Measurements from ENCODE around the gene QSOX2.

The QSOX2 gene

DNA sequence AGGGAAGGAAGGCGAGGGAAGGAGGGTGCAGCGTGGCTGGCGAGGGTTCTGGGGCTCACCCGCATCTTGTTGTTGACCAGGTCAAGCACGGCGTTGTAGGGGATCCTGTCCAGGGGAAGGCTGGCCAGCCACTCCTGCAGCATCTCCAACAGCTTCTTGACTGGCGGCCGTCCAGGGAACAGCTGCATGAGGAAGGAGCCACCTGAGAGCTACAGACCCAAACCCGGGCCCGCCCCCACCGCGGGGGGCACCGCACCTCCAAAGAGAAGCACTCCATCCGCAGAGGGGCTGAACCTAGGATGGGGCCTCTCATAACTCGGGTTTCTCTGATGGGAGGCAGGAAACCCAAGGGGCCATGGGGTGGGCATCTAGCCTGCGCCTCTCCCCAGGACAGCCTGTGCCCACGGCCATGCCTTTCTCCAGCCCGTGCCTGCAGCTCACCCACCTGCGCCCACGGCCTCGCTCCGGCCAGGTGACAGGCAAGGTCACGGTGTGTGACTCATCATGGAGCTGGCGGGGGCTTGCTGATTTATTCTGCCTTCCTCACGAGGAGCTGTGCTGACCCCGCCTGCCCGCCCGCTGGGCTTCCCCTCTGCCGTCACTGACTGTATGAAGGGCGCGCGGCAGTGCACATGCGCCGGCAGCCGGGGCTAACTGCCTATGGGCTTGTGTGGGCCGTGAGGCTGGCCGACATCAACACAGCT is 28.9 kb downstream of the QSOX2 start:
- DNase-seq = no peak

DNA sequence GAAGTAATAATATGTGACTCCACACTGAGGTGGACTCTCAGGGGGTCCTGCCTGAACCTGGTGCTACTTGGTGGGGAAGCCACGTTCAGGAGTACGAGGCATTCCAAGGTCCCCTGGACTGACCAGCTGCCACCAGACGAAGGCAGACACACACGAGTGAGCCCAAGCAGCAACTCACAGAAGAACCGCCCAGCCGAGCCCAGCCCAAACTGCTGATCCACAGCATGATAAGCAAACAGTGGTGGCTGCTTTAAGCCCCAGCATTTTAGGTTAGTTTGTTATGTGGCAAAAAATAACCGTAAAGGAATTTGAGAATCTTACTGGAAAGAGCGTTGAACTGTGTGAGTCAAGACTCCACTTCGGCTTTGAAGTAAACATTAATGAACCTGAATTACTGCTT is 31.9 kb downstream of the QSOX2 start:
- no peak for DNase-seq

DNA sequence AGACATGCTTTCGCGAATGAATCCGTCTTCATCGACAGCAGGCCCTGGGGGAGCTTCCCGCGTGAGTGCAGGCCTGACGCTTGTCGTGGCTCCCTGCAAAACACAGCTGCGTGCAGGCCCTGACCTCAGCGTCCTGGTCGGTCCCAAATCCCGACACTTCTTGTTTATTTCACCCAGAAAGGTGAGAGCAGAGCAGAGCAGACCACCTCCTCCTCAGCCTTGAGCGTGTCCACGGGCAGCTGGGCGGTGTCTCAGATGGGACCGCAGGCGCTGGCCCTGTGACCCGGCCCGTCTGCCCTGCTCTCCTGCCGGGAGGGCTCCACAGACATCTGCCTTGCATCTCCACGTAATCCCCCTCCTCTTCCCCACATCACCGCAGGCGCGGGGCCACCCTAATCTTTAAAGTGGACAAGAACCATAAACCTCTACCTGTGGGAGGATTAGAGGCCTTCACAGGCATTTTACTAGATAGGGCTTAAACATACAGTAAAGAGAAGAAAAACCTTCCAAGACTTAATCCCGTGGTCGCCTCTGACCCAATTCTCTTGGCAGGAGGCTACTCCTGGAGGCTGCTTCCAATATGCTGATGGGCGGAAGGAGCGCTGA is 33.2 kb downstream of the QSOX2 start:
- no peak for DNase-seq

DNA sequence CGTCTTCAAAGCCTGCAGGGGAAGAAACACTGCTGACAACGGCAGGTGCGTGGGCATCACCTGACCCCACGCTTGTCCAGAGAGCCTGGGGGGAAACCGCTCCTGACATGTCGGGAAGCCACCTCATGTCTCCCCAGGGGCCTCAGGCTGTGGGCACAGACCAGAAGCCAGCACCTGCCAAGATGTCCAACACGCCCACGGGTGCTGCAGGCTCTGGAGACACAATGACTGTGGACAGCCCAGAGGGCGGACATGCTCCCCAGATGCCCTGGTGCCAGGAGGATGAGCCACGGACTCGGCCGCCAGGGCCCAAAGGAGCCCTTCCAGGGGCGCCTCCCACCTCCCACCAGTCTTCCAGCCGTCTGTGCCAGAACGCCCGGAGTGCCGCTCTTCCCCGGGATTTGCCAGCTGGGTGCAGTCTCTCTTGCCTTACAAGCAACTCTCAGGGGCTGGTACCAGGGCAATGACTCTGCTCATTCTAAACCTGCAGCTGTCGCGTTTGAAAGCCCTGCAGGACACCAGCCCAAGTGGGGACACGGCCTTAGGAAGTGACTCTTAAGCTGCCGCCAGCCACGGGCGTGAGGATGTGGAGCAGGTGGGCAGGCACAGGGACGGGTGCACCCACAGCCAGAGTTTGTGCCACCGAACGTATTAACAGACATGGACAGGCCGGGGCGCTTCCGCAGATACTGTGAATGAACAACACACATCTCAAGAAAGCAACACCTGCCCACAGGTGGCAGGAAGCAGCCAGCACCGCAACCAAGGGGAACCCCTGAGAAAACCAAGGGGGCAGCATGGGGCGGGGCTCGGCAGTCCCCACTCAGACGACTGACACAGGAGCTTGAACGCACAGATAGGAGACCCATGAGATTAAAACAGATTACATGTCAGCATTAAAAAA is 33.9 kb downstream of the QSOX2 start:
- no peak for DNase-seq

DNA sequence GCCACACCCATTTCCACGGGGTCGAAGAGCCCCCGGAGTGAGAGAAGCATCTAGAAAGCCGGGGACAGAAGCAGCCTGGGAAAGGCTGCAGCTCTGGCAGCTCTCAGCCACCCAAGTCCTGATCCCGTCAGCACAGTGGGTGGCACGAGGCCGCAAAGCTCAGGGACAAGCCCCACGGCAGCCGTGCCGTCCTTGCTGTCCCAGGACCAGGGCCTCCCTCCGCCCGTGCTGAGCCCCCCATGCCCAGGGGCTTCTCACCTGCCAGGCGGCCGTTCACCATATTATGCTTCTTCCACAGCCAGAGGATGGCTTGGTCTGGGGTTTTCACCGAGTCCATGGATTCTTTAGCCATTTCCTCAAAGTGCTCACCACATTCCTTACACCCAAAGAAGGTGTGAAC is 34.6 kb downstream of the QSOX2 start:
- no peak for DNase-seq

DNA sequence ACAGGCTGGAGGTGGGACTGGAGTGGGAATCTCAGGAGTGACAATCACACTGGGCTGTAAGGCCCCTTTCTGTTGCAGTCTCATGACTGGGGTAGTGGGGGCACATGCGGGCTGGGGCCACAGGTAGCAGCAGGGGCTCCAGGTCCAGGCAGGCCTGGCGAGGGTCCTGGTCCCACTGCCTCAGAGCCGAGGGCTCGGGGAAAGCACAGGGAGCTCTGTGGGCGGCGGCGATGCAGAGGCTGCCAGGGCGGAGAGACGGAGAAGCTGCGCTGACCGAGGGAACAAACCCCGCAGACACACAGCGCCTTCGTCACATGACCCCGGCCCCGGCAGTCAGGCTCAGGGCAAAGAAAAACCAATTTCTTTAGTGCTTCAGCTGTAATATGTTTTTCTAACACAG is 35.3 kb downstream of the QSOX2 start:
- no peak for DNase-seq

DNA sequence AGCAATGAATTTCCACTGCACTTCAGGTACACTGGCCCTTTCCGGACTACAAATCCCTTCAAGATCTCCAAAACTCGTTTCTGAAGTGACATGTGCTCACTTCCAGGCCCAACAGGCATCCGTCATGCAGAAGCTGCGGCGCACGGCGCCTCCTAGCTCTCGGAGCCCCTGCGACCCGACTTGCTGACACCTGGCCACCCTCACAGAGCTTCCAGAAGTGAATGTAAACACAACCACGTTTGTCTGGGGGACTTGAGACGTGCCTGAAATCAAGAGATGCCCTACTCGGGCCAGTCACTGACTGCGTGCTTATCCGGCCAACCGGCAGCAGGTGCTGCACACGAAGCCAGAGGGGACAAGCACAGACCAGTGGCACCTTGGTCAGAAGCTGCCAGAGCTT is 35.8 kb downstream of the QSOX2 start:
- no peak for DNase-seq

DNA sequence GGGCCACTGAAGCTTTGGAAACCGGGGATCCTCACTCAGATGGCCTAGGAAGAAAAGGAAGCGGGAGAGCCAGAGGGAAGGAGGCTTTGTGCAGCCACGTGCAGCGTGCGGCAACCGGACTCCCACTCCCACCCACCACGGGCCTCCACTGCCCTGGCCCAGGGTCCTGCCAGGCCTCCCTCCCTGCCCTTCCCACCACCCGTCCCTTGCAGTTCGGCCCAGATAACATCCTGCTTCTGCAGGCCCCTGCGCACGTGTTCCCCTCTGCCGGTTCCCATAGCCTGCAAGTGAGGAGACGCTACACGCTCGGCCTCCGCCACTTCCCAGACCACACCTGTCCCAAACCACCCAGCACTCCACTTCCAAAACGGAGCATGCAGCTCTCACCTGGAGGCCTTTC is 36.4 kb downstream of the QSOX2 start:
- no peak for DNase-seq

DNA sequence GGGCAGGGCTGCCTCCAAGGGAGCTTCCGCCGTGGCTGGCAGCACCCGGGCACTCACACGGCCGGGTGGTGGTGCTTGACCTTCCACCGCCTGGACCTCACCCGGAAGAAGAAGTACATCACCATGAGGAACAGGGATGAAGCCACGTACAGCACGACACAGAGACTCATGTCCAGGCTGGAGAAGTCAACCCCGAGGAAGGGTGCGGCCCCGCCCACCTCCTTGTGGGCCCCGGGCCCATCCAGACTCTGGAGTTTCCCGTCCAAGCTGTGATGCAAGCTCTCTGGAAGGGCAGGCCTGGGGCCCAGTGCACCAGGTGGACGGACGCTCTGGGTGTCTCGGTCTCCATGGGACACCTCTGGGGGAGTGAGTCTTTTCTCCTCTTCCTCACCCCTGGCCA is 36.9 kb downstream of the QSOX2 start:
- no peak for DNase-seq

DNA sequence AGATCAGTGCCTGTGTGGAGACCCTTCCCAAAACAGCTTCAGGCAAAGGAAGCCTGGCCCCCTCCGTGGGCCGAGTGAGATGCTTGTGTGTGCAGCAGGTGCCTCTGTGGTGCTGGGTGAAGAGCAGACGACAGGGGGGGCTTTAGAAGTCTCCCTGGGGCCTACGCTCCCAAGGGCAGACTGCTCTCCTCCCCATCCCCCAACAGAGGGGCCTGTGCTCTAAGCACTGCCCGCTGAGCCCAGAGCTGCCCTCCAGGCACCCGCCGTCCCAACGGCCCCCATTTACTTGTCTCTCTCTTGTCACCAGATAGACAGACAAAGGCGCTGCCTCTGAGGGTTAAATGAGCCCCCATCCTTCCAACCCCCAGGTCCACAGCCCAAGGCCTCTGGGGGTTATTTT is 38.0 kb downstream of the QSOX2 start:
- no peak for DNase-seq

DNA sequence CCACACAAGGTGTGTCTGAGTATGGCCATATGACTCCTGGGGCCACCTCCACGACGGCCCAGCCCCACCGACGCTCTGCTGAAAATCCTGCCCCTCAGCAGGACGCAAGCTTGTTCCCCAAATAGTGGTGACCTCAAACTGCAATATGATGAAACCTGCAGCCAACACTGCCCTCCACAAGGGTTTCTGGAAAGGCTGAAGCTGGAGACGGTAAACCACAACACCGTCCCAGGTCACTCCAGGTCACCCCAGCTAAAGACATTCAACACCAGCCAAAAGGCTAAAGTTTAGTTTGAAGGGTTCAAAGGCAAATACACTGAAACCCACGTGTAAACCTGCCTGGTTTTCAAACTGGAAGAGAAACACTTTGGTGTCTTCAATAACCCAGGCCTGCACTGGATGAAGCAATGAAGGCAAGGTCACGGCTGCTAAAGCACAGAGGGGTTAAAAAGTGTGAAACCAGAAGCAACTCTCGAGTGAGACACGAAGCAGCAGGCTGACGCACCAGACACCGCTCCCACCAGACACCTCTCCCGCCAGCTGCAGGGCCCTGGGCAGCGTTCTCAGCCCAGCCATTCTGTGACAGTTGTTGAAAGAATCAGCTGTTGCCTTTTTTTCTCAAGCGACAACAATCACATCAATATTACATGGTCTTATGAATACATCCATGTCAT is 38.9 kb downstream of the QSOX2 start:
- no peak for DNase-seq

DNA sequence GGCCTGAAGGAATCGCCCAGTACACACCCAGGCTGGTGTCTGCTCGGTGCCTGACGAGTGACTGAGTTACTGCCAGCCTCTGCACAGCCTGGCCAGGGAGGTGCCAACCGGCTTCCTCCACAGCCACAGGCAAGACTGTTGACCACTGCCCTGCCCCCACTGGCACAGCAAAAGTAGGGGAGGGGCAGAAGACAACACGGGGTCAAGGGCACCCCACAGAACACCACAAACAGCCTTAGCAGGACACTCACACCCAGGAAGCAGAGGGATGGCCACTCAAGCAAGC is 40.0 kb downstream of the QSOX2 start:
- DNase-seq = no peak

DNA sequence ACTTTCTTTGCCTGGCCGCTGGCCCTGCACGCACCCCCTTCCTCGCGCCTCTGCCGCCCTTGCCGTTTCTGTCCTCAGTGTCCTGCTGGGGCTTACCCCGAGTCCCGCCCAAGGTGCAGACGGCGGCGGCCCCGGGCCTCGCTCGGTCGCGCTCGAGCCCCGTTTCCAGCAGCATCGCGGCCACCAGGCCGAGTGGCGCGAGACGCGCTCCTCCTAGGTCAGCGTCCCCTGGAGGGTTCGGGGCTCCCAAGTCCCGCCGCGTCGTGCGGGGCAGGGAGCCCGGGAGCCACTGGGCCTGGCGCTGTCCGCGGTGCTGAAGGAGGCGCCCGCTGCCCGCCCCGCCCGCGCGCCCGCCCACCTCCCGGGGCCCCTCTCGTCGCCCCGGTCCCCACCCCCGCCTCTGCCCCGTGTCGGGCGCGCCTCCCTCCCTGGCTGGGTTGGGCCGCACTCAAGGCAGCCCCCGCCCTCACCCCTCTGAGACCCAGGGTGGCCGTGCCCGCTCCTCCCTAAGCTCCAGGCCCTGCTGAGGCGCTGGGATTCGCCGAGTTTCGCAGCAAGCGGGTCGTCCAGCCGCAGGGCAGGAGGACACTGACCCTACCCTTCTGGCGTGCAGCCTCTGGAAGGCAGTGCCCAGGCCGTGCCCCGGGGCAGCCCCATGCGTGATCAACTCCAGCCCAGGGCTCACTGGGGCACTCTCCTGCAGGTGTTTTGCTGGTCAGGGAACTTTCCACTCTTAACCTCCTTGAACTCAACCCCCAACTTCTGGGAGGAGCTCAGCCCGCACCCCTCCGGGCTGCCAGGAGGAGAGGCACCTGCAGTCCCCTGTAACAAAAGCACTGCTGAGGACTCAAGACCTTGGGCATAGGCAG is 40.5 kb downstream of the QSOX2 start, which contains the start of gene LHX3:
LHX3 (minus strand) TSS at position 291 of the 869 bp plus-strand sequence; CDS start at position 175, 116 bp downstream.
- no peak for DNase-seq

DNA sequence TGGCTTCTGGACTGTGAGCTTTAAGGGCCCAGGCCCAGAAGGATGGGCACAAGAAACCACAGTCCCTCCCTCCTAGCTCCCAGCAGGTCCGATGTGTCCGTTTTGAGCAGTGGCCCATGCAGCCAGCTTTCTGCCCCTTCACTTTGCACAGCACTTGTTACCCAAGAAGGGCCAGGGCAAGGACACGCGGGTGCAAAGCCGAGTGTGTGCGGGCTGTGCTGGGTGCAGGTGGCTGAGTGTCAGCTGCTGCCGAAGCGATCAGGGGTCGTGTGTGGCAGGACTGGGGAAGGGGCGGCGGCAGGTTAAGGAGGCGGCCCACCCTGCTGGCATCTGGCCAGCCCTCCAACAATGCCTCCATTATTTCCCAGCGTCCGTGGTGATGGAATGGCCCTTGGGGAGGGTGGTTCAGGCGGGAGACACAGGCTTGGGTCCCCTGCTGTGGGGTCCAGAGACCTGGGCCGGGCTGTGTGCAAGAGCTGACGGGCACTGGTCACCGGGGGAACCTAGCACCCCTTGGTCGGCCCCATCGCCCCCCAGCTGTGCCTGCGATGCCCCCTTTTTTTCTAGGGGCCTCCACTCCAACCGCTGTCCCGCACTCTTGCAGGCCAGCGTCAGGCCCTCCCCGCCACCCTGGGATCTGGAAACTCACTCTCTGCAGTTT is 41.3 kb downstream of the QSOX2 start:
- no peak for DNase-seq

DNA sequence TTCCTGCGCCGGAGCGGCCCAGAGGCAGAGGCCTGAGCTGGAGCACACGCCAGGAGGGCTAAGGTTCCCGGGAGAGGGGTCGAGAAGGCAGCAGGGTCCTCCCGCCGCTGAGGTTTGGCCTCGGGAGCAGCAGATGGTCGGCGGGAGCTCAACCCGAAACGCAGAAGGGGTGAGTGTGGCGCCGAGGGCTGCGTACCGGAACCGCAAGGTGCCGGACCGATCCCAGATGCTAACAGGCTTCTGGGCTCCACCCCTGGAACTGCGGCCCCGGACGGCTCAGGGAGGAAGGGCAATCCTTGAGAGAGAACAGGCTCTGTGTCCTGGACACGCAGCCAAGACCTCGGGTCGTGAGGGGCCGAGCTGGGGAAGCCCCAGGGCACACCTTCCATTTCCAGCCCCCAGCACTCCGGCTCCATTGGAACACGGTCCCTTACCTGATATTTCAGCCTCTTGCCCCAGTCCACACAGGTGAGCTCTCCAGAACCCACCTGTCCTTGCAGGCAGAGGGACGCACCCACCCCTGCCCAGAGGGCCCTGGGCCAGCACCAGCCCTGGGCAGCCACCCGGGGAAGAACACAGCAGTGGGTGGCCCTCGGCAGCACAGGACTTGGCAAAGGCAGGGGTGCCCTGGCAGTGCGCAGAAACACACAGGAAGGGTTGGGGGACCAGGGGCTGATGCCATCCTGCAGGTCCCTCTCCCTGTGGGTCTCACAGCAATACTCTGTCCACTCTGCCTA is 42.0 kb downstream of the QSOX2 start:
- DNase-seq = no peak

DNA sequence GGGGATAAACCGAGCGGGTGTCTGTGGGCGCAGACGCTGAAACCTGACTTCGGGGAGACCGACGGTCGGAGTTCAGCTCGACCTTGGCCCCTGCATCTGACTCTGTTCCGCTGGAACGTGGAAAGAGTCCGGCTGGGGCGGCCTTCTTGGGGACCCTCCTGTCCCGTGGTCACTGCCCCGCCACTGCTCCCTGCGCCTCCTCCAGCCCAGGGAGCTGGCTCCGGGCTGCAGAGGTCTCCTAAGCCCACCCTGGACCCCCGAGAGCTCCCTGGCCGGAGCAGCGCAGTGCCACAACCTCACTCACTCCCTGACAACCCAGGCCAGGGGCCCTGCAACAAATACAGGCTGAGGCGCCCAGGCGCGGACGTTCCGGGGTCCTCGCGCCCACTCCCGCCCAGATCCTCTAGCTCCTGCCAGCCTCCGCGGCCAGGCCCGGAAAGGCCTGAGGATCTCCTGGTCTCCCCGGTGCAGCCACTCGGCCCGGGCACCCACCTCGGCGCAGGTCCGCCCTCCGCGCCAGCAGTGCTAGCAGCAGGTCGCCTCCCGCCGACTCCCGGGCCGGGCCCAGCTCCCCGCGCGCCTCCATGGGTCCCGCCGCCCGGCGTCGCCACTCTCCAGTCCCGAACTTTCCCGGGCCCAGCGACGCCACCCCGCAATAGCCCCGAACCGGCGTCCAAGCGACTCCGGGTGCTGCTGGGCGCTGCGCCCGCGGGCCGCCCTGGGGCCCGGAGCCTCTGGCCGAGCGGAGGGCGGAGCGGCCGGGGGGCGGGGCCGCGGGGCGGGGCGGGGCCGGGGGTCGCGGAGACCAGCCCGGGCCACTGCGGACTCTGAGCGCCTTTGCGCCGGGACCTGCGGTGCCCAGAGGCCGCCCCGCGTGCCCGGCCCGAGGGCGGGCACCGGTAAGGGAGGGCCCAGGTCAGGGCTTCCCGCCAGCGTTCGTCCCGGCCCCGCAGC is 42.9 kb downstream of the QSOX2 start:
- DNase-seq = no peak

DNA sequence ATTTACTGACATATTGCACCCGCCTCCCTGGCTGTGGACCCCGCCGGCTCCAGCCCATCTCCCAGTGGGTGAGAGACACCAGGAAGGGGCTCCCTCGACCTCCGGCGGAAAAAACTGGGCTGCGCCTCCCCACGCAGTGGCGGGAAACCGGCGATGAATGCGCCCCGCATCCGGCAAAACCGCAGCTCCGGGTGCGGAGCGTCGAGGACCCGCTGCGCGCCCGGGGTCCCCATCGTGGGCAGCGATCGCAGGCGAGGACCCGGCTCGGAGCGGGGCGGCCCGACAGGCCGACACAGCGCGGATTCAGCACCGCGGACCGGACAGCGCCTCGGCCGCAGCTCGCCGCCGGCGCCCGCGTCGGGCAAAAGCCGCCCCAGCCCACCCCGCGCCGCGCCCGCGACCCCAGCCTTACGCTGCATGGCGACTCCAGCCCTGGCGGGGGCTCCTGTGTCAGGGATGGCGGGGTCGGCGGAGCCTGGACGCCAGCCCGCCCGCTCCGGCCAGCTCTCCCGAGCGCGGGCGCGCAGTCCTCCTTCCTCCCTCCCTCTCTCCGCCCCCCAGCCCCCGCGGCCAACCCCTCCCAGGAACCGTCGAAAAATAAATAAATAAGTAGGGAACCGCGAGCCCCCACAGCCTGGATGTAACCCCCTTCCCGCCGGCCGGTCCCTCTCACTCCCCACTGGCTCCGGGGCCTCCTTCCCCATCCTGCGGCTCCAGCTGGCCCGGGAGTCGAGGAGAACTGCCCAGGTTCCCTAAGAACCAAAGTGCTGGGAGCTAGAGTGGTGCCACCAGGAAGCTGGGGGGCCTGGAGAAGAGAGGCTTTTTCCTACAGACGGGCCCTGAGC is 43.8 kb downstream of the QSOX2 start:
- DNase-seq = no peak

DNA sequence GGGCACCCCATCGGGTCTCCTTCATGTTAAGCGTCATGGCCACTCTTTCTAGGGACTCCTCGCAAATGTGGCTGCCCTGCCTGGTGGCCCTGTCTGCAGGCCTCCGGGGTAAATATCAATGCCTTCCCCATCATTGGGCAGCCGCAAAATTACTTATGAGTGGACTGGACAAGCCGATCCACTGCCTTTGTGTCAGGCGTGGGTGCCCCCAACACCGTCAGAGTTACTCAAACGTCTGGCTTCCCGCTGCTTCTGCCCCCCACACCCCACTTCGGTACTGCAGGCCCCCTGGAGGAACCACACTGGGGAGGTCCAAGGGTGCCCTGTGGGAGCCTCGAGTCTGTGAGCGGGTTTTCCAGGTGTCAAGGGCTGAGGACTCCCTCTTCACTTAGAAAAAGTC is 44.4 kb downstream of the QSOX2 start:
- DNase-seq = no peak

DNA sequence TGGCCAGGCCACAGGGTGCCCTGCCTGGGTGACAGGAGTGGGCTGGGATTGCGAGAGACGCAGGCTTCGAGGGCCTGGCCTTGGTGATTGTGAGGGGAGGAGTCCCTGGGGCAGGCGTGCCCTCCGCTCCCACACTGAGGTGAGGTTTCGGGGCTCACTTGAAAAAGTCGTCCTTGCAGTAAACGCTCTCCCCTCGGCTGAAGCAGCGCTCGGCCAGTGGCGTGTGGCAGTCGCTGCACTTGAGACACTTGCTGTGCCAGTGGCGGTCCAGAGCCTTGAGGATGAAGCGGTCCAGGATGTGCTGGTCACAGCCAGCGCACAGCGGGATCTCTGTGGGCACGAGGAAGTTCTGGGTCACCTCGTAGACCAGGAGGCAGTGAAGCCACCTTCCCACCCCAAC is 45.2 kb downstream of the QSOX2 start:
- DNase-seq = no peak

Measured in activated T-cell treated with anti-CD3 and anti-CD28 coated beads, Interleukin-2, amount 50 U/mL, for 48 hours (primary cell).